ENCODE measurements around the gene ZNF200. TPM values are rescaled to one million over a fixed set of nuclear protein-coding genes. Genes with fewer than 3 reads are reported as not detected.
A peak's percentile ranks its signal among the peaks of the same experiment; 100 is the strongest.

ZNF200 gene
- polyA plus RNA-seq, 1 of the 3 experiments (the other 2 are of a cell fraction): 2.8 TPM

DNA sequence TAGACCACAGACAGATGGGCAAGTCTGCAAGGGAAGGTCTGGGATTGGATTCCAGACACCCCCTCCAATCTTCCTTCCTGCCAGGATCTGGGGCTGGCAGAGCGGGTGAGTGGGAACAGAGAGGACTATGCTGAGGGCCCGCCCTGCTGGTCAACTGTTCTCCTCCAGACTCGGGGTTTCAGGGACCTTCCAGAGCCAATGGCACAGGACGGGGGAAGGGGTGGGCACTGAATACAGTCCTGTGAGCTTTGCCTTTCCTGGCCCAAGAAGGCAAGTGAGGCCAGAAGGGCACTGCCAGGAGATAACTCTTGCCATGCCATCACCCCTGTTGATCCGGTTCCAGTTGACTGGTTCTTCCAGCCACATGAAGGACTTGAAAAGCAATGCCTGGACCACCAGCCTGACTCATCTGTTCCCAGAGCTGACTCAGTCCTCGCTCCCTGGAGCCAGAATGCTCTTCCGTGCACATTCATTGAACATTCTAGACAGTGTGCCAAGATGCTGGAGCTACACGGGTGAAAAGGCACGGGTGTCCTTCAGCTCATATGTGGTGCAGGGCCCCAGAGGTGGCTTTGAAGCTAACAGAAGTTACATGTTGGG is 22.0 kb upstream of the ZNF200 start:
- no peak overlapping the region for H3K9ac ChIP-seq
- WGBS (ENCODE audit: low lambda C conversion rate): 13% methylated on average over 9 of the region's 9 CpGs
- no peak overlapping the region for H2AFZ ChIP-seq (ENCODE audit: low read depth)
- no peak overlapping the region for H3K27ac ChIP-seq (ENCODE audit: low read depth in 2 of 2, low read length in 1 of 2)
- TF ChIP-seq NFIC (IDR thresholded peaks at IDR 0.05; ENCODE audit: borderline replicate concordance) (0 out of 2 replicates have a peak, but pooled peaks have one; percentile 17), FOSL2 (IDR thresholded peaks at IDR 0.05; ENCODE audit: borderline replicate concordance, low read depth) (peak; percentile 74), FOXM1 (IDR thresholded peaks at IDR 0.05; ENCODE audit: low read depth) (no peak), ELF1 (IDR thresholded peaks at IDR 0.05) (no peak)
- H4K20me1 ChIP-seq (ENCODE audit: insufficient read depth): no peaks in the 10 kb centered on the region
- H3K4me1 ChIP-seq (ENCODE audit: control insufficient read depth in 1 of 2, insufficient read depth in 2 of 2, low read depth in 1 of 2, low read length in 1 of 2): no peaks in the 10 kb centered on the region
- no peaks in the 10 kb centered on the region for H3K9me3 ChIP-seq
- ChIA-PET CTCF (interaction anchor here (1.8 kb wide), 1 partner anchor 11 kb away, joined by 5 read pairs; no protein-coding TSS in a partner anchor), POLR2A (no interaction called here)
- no peaks in the 10 kb centered on the region for H3K79me2 ChIP-seq (ENCODE audit: insufficient read depth)
- H3K4me2 ChIP-seq: no peak overlapping the region
- DNase-seq: no peak
- peaks cover 35% of the 10 kb centered on the region; the same call in 1 of the 2 replicates for H3K27me3 ChIP-seq (ENCODE audit: insufficient read depth)
- no peaks in the 10 kb centered on the region for H3K36me3 ChIP-seq (replicated peaks in 1 of 2; ENCODE audit: control insufficient read depth in 1 of 2, insufficient read depth in 2 of 2, low read length in 1 of 2)
- no peaks in the 10 kb centered on the region for H3F3A ChIP-seq (replicated peaks; ENCODE audit: insufficient read depth)
- H3K4me3 ChIP-seq (ENCODE audit: low read depth in 2 of 2, low read length in 1 of 2): no peak overlapping the region
- no peaks in the 10 kb centered on the region for H3K9me2 ChIP-seq

- no peak for DNase-seq
- no peaks in the 10 kb centered on the region for H3K4me1 ChIP-seq (ENCODE audit: control insufficient read depth in 1 of 2, insufficient read depth in 2 of 2, low read depth in 1 of 2, low read length in 1 of 2)
- no peaks in the 10 kb centered on the region for H3K79me2 ChIP-seq (ENCODE audit: insufficient read depth)
- H3K4me3 ChIP-seq (ENCODE audit: low read depth in 2 of 2, low read length in 1 of 2): no peak within 1 kb of the TSS
- CTCF ChIA-PET: interaction anchor here (0.8 to 1.8 kb wide), 2 partner anchors 10 to 21 kb away, joined by 3 to 5 read pairs; no protein-coding TSS in a partner anchor
- no peak within 1 kb of the TSS for H2AFZ ChIP-seq (ENCODE audit: low read depth)
- no peaks in the 10 kb centered on the region for H3K9me3 ChIP-seq
- 25% methylated on average over 13 of the region's 14 CpGs for WGBS (ENCODE audit: low lambda C conversion rate)
- H3K27ac ChIP-seq (ENCODE audit: low read depth in 2 of 2, low read length in 1 of 2): no peak within 1 kb of the TSS
- no peak within 1 kb of the TSS for H3K4me2 ChIP-seq
- H3K27me3 ChIP-seq (ENCODE audit: insufficient read depth): peaks cover 41% of the 10 kb centered on the region; the same call in 1 of the 2 replicates
- no peak for TF ChIP-seq SMC3 (IDR thresholded peaks at IDR 0.05; ENCODE audit: low read depth, low read length)
- peak; percentile 90 for TF ChIP-seq REST (IDR thresholded peaks at IDR 0.05; ENCODE audit: low read depth, low read length)
- TF ChIP-seq GATA2 (CRISPR knock-in tag; IDR thresholded peaks at IDR 0.05): no peak
- TF ChIP-seq MEF2A (IDR thresholded peaks at IDR 0.05; ENCODE audit: borderline replicate concordance, low read depth): no peak
- no peaks in the 10 kb centered on the region for H4K20me1 ChIP-seq (ENCODE audit: insufficient read depth)
- POLR2A ChIA-PET: no interaction called here
- H3K9ac ChIP-seq: no peak within 1 kb of the TSS
- H3K9me2 ChIP-seq: no peaks in the 10 kb centered on the region
- H3K36me3 ChIP-seq (replicated peaks in 1 of 2; ENCODE audit: control insufficient read depth in 1 of 2, insufficient read depth in 2 of 2, low read length in 1 of 2): no peaks in the 10 kb centered on the region
- H3F3A ChIP-seq (replicated peaks; ENCODE audit: insufficient read depth): no peaks in the 10 kb centered on the region
Measured at GRCh38 chr16:3256146-3256865, 21.3 kb upstream of the ZNF200 start, which contains the start of gene MEFV. Gene MEFV, minus strand, starts transcription at chr16:3256633. Its CDS starts 46 bp downstream, at chr16:3256587.
